ENCODE data around the gene CELF2.

DNA sequence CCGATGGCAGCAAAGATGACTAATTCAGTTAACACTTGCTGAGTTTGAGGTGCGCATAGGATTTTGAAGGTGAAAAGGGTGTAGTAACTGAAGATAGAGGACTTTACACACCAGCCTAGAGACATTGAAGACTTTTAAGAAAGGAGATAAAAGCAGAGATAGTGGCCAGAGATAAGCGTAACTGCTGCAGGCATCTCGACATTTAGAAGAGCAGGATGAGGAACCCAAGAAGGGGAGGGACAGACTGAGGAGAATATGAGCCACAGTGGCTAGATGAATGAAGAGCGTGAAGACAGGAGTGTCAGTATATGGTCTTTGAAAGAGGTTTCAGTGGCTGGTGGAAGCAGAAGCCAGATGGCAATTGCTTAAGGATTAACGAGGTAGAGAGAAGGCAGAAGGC, 71.6 kb downstream of the CELF2 start:
- TF ChIP-seq, protein P1, sequence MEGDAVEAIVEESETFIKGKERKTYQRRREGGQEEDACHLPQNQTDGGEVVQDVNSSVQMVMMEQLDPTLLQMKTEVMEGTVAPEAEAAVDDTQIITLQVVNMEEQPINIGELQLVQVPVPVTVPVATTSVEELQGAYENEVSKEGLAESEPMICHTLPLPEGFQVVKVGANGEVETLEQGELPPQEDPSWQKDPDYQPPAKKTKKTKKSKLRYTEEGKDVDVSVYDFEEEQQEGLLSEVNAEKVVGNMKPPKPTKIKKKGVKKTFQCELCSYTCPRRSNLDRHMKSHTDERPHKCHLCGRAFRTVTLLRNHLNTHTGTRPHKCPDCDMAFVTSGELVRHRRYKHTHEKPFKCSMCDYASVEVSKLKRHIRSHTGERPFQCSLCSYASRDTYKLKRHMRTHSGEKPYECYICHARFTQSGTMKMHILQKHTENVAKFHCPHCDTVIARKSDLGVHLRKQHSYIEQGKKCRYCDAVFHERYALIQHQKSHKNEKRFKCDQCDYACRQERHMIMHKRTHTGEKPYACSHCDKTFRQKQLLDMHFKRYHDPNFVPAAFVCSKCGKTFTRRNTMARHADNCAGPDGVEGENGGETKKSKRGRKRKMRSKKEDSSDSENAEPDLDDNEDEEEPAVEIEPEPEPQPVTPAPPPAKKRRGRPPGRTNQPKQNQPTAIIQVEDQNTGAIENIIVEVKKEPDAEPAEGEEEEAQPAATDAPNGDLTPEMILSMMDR (IDR thresholded peaks at IDR 0.05; ENCODE audit: poor library complexity), result no peak
- TF ChIP-seq EZH2 (IDR thresholded peaks at IDR 0.05; ENCODE audit: borderline replicate concordance) (no peak), EZH2phosphoT487 (IDR thresholded peaks at IDR 0.05; ENCODE audit: low read depth, severe bottlenecking, unreplicated experiment) (no peak)

Measured in hepatocyte (in vitro differentiated cells).